Thymus (tissue), 14 donors: ENCODE data around the gene APOBEC3A. TPM values are rescaled to one million over a fixed set of nuclear protein-coding genes. Genes with fewer than 3 reads are reported as not detected.

ENCODE experiments used
- DNase-seq, 9 donors: peaks; one replicate each; pipeline ENCODE4 v3.0.0-alpha.2; 2013; ENCODE audit warnings: low spot score in 9 of 9, low read depth in 6 of 9, missing footprints in 1 of 9
- H3K27ac ChIP-seq, 2 donors: one replicate each; pipeline ENCODE4 v1.5.1; 2013; ENCODE audit warnings: control low read depth in 1 of 2, low read depth in 1 of 2, low read length in 1 of 2, mild to moderate bottlenecking in 1 of 2, moderate library complexity in 1 of 2
- H3K27me3 ChIP-seq, 2 donors: one replicate each; pipeline ENCODE4 v1.5.1; 2013; ENCODE audit warnings: low read length in 1 of 2; ENCODE audit not compliant: control insufficient read depth in 2 of 2, insufficient read depth in 1 of 2
- H3K36me3 ChIP-seq, 2 donors: one replicate each; pipeline ENCODE4 v1.5.1; 2013; ENCODE audit warnings: low read length in 1 of 2, mild to moderate bottlenecking in 1 of 2, moderate library complexity in 1 of 2; ENCODE audit not compliant: control insufficient read depth in 2 of 2, insufficient read depth in 2 of 2
- H3K4me1 ChIP-seq, 2 donors: one replicate each; pipeline ENCODE4 v1.5.1; 2013; ENCODE audit warnings: low read length in 2 of 2; ENCODE audit not compliant: control insufficient read depth in 2 of 2, insufficient read depth in 2 of 2
- H3K4me3 ChIP-seq, 2 donors: one replicate each; pipeline ENCODE4 v1.5.1; 2013; ENCODE audit warnings: low read length in 2 of 2, control low read depth in 1 of 2, mild to moderate bottlenecking in 1 of 2
- H3K9me3 ChIP-seq, 2 donors: one replicate each; pipeline ENCODE4 v1.5.1; 2013; ENCODE audit warnings: low read length in 1 of 2, mild to moderate bottlenecking in 1 of 2; ENCODE audit not compliant: control insufficient read depth in 2 of 2, insufficient read depth in 1 of 2
- WGBS: extraction: QIAGEN DNeasy Blood & Tissue Kit; methylation state at CpG from one replicate; pipeline ENCODE4 v1.1.7; 2013; 5-methylcytosine and 5-hydroxymethylcytosine counted together
- long read RNA-seq, 10 donors: transcript quantifications; one replicate each; lab custom pipeline, GENCODE V29; 2026
- polyA plus RNA-seq: library from polyadenylated mRNA; stranded (reverse); fragments of 200-250 nt; gene quantifications from one replicate; pipeline ENCODE4 v1.2.3, GENCODE V29; 2013
- total RNA-seq: library from RNA; stranded (reverse); fragments of 120-200 nt; gene quantifications from one replicate; pipeline ENCODE4 v1.2.4, GENCODE V29; 2013
- donor health status: healthy.

Gene APOBEC3A
- total RNA-seq (1.4 TPM), polyA plus RNA-seq (17.3 TPM)
- long read RNA-seq, donor 1, result 0 reads
- long read RNA-seq, donor 2, partial matches to known transcripts, result 0 of 2 reads
- long read RNA-seq, donor 2, other reads (novel, unspliced or antisense), result 0 of 2 reads
- long read RNA-seq, donor 3, result 0 reads
- long read RNA-seq, donor 4, result 0 reads
- long read RNA-seq, donor 5, partial matches to known transcripts, result 5 of 7 reads
- long read RNA-seq, donor 5, other reads (novel, unspliced or antisense), result 0 of 7 reads
- long read RNA-seq, donor 6, partial matches to known transcripts, result 40 of 42 reads
- long read RNA-seq, donor 6, other reads (novel, unspliced or antisense), result 0 of 42 reads
- long read RNA-seq, donor 7, result 0 reads
- long read RNA-seq, donor 8, result 0 reads
- long read RNA-seq, donor 9, result 0 reads
- long read RNA-seq, donor 10, result 0 reads

DNA sequence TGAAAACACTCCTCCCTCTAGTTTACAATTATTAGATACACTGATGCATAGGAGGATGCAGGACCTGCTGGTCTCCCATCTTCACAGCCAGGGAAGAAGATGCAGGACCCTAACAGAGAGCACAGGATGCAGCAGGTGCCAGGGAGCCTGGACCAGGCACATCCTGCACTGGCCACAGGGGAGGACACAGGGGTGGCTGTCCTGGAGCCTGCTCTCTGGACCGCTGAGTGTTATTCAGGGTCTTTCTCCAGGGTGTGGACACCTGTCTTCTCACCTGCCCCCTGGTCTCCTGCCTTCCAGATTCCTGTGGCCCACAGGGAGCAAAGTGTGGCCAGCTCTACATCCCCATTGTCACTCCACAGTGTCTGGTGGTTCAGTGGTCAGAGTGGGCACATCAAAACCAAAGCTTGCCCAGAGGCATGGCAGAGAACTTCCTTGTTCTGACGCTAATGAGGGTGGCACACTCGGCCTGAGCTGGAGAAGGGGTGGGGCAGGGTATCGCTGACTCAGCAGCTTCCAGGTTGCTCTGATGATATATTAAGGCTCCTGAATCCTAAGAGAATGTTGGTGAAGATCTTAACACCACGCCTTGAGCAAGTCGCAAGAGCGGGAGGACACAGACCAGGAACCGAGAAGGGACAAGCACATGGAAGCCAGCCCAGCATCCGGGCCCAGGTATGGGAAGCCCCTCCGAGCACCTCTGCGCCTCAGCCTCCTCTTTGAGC lies at the start of gene APOBEC3A:
Gene APOBEC3A, plus strand, starts transcription at position 564 of the 725 bp plus-strand sequence. Its CDS starts 83 bp downstream, at position 647.
- H3K9me3 ChIP-seq, result no peaks in the 10 kb centered on the region
- WGBS, result 72% methylated on average over 11 of the region's 11 CpGs
- no peak within 1 kb of the TSS for H3K27ac ChIP-seq
- H3K4me3 ChIP-seq, result no peak within 1 kb of the TSS
- H3K4me1 ChIP-seq, result peaks cover 0 to 3% of the 10 kb centered on the region in 2 donors
- no peaks in the 10 kb centered on the region for H3K36me3 ChIP-seq
- H3K27me3 ChIP-seq, result peaks cover 0 to 2% of the 10 kb centered on the region in 2 donors
- no peak for DNase-seq

DNA sequence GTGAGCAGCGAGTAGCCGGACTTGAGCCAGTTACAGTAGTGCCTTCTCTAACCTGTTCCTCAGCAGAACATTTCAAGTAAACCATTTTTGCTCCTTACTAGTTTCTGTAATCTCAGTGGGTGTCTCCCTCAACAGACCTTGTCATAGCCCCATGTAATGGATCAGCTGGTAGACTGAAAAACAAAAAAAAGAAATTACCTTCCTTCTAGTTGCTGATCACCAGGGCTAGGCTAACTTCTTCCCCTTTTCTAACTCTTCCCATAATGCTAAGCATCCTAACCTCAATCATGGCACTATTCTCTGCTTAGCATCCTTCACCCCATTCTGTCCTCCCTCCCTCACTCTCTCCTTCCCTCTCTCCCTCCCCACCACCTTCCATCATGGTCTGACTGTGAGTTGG lies 49.6 kb upstream of the APOBEC3A start:
- Histone ChIP-seq H3K4me3 (no peak overlapping the region), H3K4me1 (no peaks in the 10 kb centered on the region), H3K9me3 (peaks cover 0 to 5% of the 10 kb centered on the region in 2 donors), H3K27ac (no peak overlapping the region), H3K27me3 (no peaks in the 10 kb centered on the region), H3K36me3 (no peaks in the 10 kb centered on the region)
- no peak for DNase-seq
- WGBS, result 97% methylated on average over 2 of the region's 2 CpGs

- no peak overlapping the region for H3K27ac ChIP-seq
- H3K9me3 ChIP-seq, result no peaks in the 10 kb centered on the region
- peaks cover 0 to 5% of the 10 kb centered on the region in 2 donors for H3K27me3 ChIP-seq
- 81% methylated on average over 1 of the region's 1 CpG for WGBS
- H3K4me3 ChIP-seq, result no peak overlapping the region
- H3K36me3 ChIP-seq, result no peaks in the 10 kb centered on the region
- DNase-seq, result no peak
- H3K4me1 ChIP-seq, result no peaks in the 10 kb centered on the region
Measured at GRCh38 chr22:38911434-38911833, 46.0 kb upstream of the APOBEC3A start.

GRCh38 chr22:38919631-38920190 lies 37.7 kb upstream of the APOBEC3A start:
- WGBS, result 100% methylated on average over 1 of the region's 1 CpG
- Histone ChIP-seq H3K4me1 (no peaks in the 10 kb centered on the region), H3K27me3 (peaks cover 0 to 21% of the 10 kb centered on the region in 2 donors), H3K27ac (no peak overlapping the region), H3K9me3 (no peaks in the 10 kb centered on the region), H3K4me3 (no peak overlapping the region), H3K36me3 (no peaks in the 10 kb centered on the region)
- DNase-seq, result no peak

- no peak overlapping the region for H3K4me3 ChIP-seq
- no peaks in the 10 kb centered on the region for H3K4me1 ChIP-seq
- H3K27me3 ChIP-seq, result peaks cover 0 to 28% of the 10 kb centered on the region in 2 donors
- 81% methylated on average over 6 of the region's 6 CpGs for WGBS
- no peaks in the 10 kb centered on the region for H3K9me3 ChIP-seq
- no peak for DNase-seq
- H3K27ac ChIP-seq, result no peak overlapping the region
- no peaks in the 10 kb centered on the region for H3K36me3 ChIP-seq
Measured at GRCh38 chr22:38921120-38921519, 36.3 kb upstream of the APOBEC3A start.

GRCh38 chr22:38921806-38922205 lies 35.6 kb upstream of the APOBEC3A start:
- Histone ChIP-seq H3K4me3 (no peak overlapping the region), H3K27ac (no peak overlapping the region), H3K9me3 (no peaks in the 10 kb centered on the region), H3K27me3 (peaks cover 0 to 25% of the 10 kb centered on the region in 2 donors), H3K4me1 (no peaks in the 10 kb centered on the region), H3K36me3 (no peaks in the 10 kb centered on the region)
- WGBS, result 88% methylated on average over 4 of the region's 4 CpGs
- DNase-seq, result no peak

DNA sequence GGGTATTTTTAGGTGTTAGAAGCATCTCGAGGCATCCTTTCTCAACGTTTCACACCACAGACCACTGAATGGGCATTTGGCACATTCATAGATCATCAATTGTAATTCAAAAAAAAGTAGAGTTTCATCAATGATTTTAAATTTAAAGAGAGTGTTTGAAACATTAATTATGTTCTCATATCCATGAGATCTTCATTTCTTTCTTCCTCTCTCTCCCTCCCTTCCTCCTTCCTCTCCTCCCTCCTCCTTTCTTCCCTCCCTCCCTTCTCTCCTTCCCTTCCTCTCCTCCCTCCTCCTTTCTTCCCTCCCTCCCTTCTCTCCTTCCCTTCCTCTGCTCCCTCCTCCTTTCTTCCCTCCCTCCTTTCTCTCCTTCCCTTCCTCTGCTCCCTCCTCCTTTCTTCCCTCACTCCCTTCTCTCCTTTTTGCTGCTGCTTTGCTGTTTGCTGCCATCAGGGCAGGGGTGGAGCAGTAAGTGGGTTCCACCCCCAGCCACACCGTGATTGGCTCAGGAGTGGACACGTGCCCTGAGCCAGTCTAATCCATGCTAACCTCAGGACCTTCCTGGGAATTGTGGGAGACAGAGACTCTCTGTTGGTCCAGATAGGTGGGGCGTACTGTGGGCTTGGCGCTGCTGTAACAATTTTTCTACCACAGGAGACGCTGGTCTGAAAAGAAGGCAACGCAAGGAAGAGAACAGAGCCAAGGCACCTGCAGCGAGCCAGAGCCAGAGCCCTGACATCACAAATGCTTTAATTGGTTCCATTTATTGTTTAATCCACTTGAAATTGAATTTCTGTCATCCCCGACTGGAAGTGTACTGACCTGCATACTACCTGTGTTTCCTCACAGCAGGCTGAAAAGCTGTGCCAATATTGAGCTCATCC lies 33.7 kb upstream of the APOBEC3A start:
- Histone ChIP-seq H3K27ac (peak overlapping the region in 1 of 2 donors; percentile 25), H3K4me3 (no peak overlapping the region), H3K36me3 (no peaks in the 10 kb centered on the region), H3K9me3 (no peaks in the 10 kb centered on the region), H3K27me3 (peaks cover 0 to 40% of the 10 kb centered on the region in 2 donors), H3K4me1 (peaks cover 0 to 3% of the 10 kb centered on the region in 2 donors)
- no peak for DNase-seq
- 75% methylated on average over 10 of the region's 10 CpGs for WGBS

DNA sequence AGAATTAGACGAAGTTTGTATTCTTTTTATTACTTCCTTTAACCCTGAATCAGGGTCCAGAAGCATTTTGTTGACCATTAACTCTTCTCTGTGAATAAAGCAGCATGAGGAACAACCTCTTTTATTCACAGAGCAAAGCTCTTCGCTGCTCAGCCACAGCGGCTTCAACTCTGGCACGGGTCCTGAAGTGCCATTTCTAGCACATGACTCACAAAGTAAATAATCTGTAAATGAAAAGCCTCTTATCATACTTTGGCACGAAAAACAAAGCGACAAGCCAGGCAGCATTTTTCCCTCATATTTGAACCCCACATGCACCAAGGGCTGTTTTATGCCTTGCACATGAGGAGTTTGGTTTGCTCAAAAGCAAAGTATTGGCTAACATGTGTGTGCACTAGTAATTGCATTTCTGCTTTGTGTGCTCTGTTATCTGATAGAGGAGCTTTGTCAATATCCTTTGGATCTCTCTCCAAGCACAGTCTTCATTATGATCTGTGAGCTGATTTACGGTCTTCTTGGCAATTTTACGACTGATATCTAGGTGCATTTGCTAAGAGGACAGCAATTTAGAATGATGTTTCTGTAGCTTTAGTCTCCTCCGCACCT lies 33.0 kb upstream of the APOBEC3A start:
- WGBS, result 43% methylated on average over 9 of the region's 9 CpGs
- no peak for DNase-seq
- peaks cover 0 to 3% of the 10 kb centered on the region in 2 donors for H3K4me1 ChIP-seq
- H3K9me3 ChIP-seq, result no peaks in the 10 kb centered on the region
- no peaks in the 10 kb centered on the region for H3K36me3 ChIP-seq
- no peak overlapping the region for H3K4me3 ChIP-seq
- H3K27me3 ChIP-seq, result peaks cover 0 to 42% of the 10 kb centered on the region in 2 donors
- no peak overlapping the region for H3K27ac ChIP-seq
